NCI-H345 treated with DMSO at 0.1 percent for 48 hours (cell line): ENCODE measurements around the gene SLC22A25.
"Not testable (repeated sequence)": the region's sequence is repeated elsewhere in the genome, so short reads cannot be mapped to it uniquely, and the experiment has no call there.

Source experiments
- DNase-seq: peaks from one replicate; lab custom pipeline; 2025; ENCODE audit not compliant: unreplicated experiment; lab: John Stamatoyannopoulos, UW

SLC22A25 gene

DNA sequence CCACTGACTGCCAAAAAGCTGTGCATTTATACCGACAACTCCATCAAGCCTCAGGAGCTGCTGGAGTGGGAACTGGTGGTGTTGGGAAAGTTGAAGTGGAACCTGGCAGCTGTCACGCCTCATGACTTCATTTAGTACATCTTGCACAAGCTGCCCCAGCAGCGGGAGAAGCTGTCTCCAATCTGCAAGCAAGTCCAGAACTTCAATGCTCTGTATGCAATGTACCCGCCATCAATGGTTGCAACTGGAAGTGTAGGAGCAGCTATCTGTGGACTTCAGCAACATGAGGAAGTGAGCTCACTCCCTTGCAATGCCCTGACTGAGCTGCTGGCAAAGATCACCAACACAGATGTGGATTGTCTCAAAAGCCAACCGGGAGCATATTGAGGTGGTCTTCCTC lies at the start of gene SLC22A25:
SLC22A25 (minus strand) TSS at position 67 of the 400 bp plus-strand sequence. CDS start 13,947 bp downstream, outside the sequence.
- DNase-seq: no peak

DNA sequence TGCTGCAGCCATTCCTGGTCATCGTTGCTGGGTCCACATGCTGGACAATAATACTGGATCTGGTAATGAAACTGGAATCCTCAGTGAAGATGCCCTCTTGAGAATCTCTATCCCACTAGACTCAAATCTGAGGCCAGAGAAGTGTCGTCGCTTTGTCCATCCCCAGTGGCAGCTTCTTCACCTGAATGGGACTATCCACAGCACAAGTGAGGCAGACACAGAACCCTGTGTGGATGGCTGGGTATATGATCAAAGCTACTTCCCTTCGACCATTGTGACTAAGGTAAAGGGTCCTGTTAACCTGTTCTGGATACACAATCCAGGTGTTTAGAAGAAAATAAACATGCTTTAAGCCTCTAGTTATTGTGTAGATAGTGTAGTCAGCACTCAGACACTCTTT lies 46.9 kb upstream of the SLC22A25 start:
- DNase-seq: no peak

DNA sequence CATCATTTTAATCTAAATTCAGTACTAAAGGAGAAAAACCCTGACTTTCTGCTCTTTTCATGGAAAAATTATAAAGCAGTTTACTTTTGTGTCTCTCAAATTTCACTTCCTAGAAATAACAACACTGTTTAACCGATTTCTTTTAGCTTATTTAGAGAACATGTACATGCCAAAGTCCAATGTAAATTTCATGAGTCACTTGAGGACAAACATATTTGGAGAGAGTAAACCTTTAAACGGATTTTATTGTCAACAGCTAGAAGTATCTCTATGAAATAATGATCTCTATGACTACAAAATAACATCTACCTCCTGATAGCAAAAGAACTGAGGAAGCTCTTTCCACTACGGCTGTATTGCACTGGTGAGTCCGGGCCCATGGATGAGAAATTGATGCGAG lies 46.3 kb upstream of the SLC22A25 start:
- DNase-seq: no peak

GRCh38 chr11:63282579-63282978 lies 39.2 kb upstream of the SLC22A25 start:
- no peak for DNase-seq

DNA sequence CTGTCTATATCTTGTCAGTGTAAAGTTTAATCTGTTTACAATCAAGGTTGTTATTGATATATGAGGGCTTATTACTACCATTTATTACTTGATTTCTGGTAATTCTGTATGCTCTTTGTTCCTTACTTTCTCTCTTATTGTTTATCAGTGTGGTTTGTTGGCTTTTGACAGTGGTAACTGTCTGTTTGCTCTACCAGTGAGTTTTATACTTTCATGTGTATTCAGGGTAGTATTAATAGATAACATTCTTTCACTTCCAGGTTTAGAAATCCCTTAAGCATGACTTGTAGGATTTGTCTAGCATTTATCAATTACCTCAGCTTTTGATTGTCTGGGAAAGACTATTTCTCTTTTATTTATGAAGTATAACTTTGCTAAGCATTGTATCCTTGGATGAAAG lies 37.5 kb upstream of the SLC22A25 start:
- no peak for DNase-seq

- DNase-seq: no peak
Measured at GRCh38 chr11:63277345-63277943, 34.0 kb upstream of the SLC22A25 start.

GRCh38 chr11:63274776-63275175 lies 31.4 kb upstream of the SLC22A25 start:
- DNase-seq: no peak

DNA sequence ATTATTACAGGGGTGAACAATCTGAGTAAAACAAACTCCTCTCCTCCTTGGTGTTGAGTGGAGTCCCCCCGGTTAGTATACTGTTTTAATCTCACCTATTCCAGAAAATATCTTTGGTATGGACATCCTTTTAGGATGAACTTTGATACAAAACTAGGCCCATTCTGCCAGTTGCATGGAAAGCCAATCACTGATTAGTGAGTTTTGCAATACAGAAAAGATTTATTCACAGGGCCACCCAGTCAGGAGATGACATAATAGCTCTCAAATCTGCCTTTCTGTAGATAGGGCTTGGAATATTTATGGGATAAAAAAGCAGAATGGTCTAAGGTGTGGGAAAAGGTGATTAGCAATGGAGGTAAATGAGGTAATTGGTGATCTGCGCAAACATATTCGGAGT lies 30.3 kb upstream of the SLC22A25 start:
- no peak for DNase-seq

DNA sequence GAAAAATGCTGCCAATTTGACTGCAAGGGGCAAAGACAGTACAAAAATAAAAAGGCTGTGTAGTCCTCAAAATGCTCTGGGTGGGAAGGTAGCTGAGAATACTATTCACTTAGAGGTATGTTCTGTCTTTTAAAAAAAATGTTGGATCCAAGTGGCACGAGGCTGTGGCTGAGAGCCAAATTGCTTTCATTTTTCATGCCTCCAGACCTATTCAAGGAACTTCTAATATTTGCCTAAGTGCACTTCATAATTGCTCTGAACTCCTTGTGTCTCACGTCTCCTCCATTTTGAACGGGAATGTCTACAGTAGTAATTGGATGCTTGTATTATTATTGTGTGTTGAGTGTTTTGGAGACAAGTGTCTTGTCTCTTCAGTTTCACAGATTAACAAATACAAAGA lies 19.1 kb upstream of the SLC22A25 start:
- DNase-seq: no peak

DNA sequence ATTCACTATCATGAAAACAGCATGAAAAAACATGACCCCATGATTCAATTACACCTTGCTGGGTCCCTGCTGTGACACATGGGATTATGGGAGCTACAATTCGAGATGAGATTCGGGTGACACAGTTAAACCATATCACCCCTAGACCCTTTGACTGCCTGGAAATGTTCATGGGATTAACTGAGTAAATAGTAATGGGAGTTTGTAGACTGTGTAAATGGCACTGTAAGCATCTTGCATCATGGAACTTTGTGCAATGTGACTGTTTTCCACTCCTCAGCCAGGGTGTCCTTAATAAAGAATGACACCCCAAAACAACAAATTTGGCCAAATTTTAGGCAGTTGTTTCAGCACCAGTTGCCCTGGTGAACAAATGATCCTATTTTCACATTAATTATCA lies 7.9 kb upstream of the SLC22A25 start:
- DNase-seq: no peak

DNA sequence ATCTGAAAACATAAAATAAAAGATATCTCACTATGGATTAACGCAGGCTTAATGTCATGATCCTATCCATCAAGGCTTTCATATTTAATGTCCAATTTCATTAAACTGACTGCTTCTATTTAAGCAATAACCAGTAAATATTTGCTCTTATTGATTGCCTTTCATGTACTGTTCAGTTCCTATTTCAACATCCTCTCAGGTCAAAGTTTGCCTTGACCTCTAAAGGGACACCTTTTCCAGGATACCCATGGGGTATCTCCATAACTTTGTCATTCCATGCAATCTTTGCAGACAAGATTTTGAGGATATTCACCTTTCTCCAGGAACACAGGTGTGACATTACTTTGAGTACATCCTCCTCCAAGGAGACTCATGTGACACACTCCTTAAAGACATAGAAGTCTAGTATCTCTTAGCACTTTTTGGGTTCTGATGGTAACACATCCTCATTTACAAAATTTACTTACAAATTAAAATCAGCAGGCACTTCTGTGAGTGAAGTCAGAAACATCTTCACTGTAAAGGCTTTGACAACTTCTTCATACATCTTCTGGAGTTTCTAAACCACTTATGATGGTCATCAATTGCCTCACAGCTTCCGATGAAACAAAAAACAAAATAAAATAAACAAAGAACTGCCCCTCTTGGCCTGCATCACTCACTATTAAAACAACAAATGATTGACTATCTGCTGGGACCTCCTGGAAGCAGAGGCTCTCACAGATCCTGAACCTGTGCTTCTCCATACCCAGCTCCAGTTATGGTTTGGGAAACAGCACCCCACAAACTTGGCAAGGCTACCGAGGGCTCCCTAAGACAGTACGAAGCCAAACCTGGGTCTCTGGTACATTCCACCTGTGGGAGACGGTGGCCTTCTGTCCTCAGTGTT lies 7.0 kb upstream of the SLC22A25 start:
- DNase-seq: no peak

DNA sequence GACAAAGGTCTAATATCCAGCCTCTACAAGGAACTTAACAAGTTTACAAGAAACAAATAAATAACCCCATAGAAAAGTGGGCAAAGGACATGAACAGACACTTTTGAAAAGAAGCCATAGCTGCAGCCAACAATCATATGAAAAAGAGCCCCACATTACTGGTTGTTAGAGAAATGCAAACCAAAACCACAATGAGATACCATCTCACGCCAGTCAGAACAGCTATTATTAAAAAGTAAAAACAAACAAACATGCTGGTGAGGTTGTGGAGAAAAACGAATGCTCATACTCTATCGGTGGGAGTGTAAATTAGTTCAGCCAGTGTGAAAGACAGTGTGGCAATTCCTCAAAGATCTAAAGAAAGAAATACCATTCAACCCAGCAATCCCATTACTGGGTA lies 5.6 kb upstream of the SLC22A25 start:
- DNase-seq: no peak

DNA sequence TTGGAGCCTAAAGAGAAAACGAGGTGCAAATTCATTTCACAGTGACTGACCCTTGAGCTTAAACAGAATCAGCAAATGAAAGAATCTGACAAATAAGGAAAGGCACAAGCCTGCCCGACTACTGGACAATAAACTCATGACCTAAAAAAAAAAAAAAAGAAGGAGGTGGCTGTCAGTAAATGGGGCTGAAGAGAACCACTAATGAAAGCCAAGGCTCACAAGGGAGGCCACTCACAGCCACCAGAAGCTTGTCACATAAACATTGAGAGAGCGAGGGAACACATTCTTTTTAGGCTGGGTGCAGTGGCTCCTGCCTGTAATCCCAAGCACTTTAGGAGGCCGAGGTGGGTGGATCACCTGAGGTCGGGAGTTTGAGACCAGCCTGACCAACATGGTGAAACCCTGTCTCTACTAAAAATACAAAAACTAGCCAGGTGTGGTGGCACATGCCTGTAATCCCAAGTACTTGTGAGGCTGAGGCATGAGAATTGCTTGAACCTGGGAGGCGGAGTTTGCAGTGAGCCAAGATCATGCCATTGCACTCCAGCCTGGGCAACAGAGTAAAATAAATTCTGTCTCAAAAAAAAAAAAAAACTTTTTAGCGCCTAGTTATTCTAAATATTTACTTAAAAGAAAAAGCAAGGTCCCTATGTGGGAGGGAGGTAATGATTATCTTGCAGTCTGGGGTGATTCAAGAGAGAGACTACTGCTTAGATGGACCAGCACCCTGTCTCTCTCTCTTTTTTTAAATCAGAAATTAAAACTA lies 4.0 kb upstream of the SLC22A25 start:
- not testable (repeated sequence) for DNase-seq

DNA sequence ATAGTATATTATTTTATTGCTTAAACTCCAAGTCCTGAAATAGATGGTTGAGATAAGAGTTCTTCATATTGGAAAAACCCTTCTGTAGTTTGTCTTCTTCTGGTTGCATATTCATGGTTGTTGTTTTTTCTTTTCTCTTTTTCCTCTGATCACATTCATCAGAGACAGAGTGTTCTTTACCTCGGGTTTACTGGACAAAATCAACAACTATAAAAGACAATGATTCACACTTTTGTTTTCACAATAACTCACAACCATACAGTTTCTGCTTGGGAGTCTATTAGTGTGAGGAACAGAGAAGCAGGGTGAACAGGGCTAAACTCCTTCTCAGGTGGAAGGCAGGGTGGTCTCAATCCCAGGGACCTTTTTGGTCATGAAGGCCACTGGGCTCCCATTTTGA lies 2.6 kb upstream of the SLC22A25 start:
- no peak for DNase-seq

- DNase-seq: no peak
Measured at GRCh38 chr11:63244862-63245261, 1.5 kb upstream of the SLC22A25 start.

- no peak for DNase-seq
Measured at GRCh38 chr11:63242089-63242781, 1.2 kb downstream of the SLC22A25 start.

GRCh38 chr11:63240791-63241379 lies 2.5 kb downstream of the SLC22A25 start:
- no peak for DNase-seq

DNA sequence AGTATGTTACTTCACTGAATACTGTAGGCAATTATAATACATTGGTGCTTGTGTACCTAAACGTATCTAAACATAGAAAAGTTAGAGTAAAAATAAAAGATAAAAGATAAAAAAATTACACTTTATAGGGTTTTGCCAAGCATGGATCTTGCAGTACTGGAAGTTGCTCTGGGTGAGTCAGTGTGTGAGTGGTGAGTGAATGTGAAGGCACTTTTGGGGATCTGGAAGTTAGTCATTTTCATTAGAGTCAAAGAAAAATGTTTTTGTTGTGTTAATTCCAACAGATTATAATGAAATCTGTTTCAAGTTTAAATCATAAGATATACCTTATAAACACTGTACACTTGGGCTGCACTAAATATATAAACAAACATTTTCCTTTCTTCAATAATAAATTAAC lies 3.3 kb downstream of the SLC22A25 start:
- no peak for DNase-seq

- no peak for DNase-seq
Measured at GRCh38 chr11:63239254-63239653, 4.1 kb downstream of the SLC22A25 start.

- no peak for DNase-seq
Measured at GRCh38 chr11:63237413-63237812, 6.0 kb downstream of the SLC22A25 start.
